Stimulated activated CD8-positive, alpha-beta memory T cell treated with anti-CD3 and anti-CD28 coated beads, Interleukin-12 subunit alpha, Interleukin-12 subunit beta, amount 100 ng/mL, for 4 hours (primary cell): ENCODE data around the gene UCMA.

ENCODE experiments used
- DNase-seq: peaks from one replicate; pipeline ENCODE4 v3.0.0-alpha.2; 2020; ENCODE audit warnings: low read depth

Gene UCMA

GRCh38 chr10:13233358-13233757 is 816 bp downstream of the UCMA start:
- no peak for DNase-seq

GRCh38 chr10:13231808-13232207 is 2.4 kb downstream of the UCMA start:
- DNase-seq = no peak

- no peak for DNase-seq
Measured at GRCh38 chr10:13231190-13231589, 3.0 kb downstream of the UCMA start.

GRCh38 chr10:13227031-13227430 is 7.1 kb downstream of the UCMA start:
- no peak for DNase-seq

GRCh38 chr10:13225601-13226000 is 8.6 kb downstream of the UCMA start:
- no peak for DNase-seq

- no peak for DNase-seq
Measured at GRCh38 chr10:13224210-13224995, 9.8 kb downstream of the UCMA start.

GRCh38 chr10:13223241-13223640 is 10.9 kb downstream of the UCMA start:
- no peak for DNase-seq

GRCh38 chr10:13222566-13222965 is 11.6 kb downstream of the UCMA start:
- no peak for DNase-seq

- DNase-seq = no peak
Measured at GRCh38 chr10:13222151-13222550, 12.0 kb downstream of the UCMA start.

GRCh38 chr10:13221572-13221971 is 12.6 kb downstream of the UCMA start:
- no peak for DNase-seq

GRCh38 chr10:13219685-13220670 is 14.2 kb downstream of the UCMA start:
- no peak for DNase-seq

GRCh38 chr10:13218878-13219277 is 15.3 kb downstream of the UCMA start:
- no peak for DNase-seq

GRCh38 chr10:13213163-13213562 is 21.0 kb downstream of the UCMA start:
- no peak for DNase-seq

GRCh38 chr10:13206546-13207443 is 27.4 kb downstream of the UCMA start:
- DNase-seq = no peak

- DNase-seq = no peak
Measured at GRCh38 chr10:13206091-13206490, 28.1 kb downstream of the UCMA start.

- no peak for DNase-seq
Measured at GRCh38 chr10:13201132-13201531, 33.0 kb downstream of the UCMA start.

GRCh38 chr10:13195016-13195415 is 39.2 kb downstream of the UCMA start:
- DNase-seq = no peak

- DNase-seq = no peak
Measured at GRCh38 chr10:13193637-13194036, 40.5 kb downstream of the UCMA start.

- DNase-seq = no peak
Measured at GRCh38 chr10:13191362-13191761, 42.8 kb downstream of the UCMA start.

GRCh38 chr10:13190816-13191215 is 43.4 kb downstream of the UCMA start:
- DNase-seq = no peak

- DNase-seq = no peak
Measured at GRCh38 chr10:13189961-13190360, 44.2 kb downstream of the UCMA start.

- no peak for DNase-seq
Measured at GRCh38 chr10:13188593-13188992, 45.6 kb downstream of the UCMA start.
